Measurements from ENCODE around the gene GAL3ST1. TPM values are rescaled to one million over a fixed set of nuclear protein-coding genes. Genes with fewer than 3 reads are reported as not detected.

GAL3ST1 gene
- total RNA-seq, 1 experiment from 2014 or later = 2.1 TPM

GRCh38 chr22:30546616-30547015 is 27.8 kb downstream of the GAL3ST1 start, which contains the start of gene SEC14L6:
TSS of gene SEC14L6 (minus strand) at chr22:30546741. CDS start at chr22:30546682, 59 bp downstream.
- DNase-seq (ENCODE audit: low read depth, low spot score) (no peak), ATAC-seq (no peak)
- Histone ChIP-seq H3K9me3 (ENCODE audit: control insufficient read depth in 1 of 2, insufficient read depth in 1 of 2, low read depth in 1 of 2, low read length in 2 of 2) (no peaks in the 10 kb centered on the region), H3K79me2 (ENCODE audit: insufficient read depth, low read length) (no peaks in the 10 kb centered on the region), H3K9me2 (ENCODE audit: insufficient read depth) (no peaks in the 10 kb centered on the region), H3K9ac (ENCODE audit: low read length) (no peak within 1 kb of the TSS), H3K27ac (ENCODE audit: low read depth, low read length) (no peak within 1 kb of the TSS), H2AFZ (ENCODE audit: low read depth, low read length, poor library complexity, severe bottlenecking) (no peak within 1 kb of the TSS), H4K20me1 (ENCODE audit: insufficient read depth) (no peaks in the 10 kb centered on the region), H3K4me1 (ENCODE audit: control insufficient read depth in 1 of 2, insufficient read depth in 2 of 2, low read length in 2 of 2) (no peaks in the 10 kb centered on the region), H3K27me3 (ENCODE audit: insufficient read depth, low read length) (no peaks in the 10 kb centered on the region), H3K4me2 (ENCODE audit: low read length) (no peak within 1 kb of the TSS), H3K36me3 (ENCODE audit: control insufficient read depth in 1 of 2, insufficient read depth in 2 of 2, low read length in 2 of 2) (no peaks in the 10 kb centered on the region), H3K4me3 (replicated peaks in 1 of 2; ENCODE audit: low read depth in 1 of 2, low read length in 2 of 2) (no peak within 1 kb of the TSS)
- no TSS peak for BruUV-seq (replicated peaks)
- POLR2A ChIA-PET = no interaction called here
- intact Hi-C loops (cut with micrococcal nuclease) = no loop called here
- no peak for TF ChIP-seq EZH2phosphoT487 (IDR thresholded peaks at IDR 0.05; ENCODE audit: borderline replicate concordance)
- RAD21 ChIA-PET (ENCODE audit: low non-redundant PET in 1 of 2, low total read pairs in 2 of 2, uncharacterized antibody in 2 of 2, unreplicated experiment in 2 of 2) = no interaction called here
- CTCF ChIA-PET = no interaction called here

- no peaks in the 10 kb centered on the region for H3K9me2 ChIP-seq (ENCODE audit: insufficient read depth)
- H3K4me2 ChIP-seq (ENCODE audit: low read length) = no peak overlapping the region
- no peak overlapping the region for H2AFZ ChIP-seq (ENCODE audit: low read depth, low read length, poor library complexity, severe bottlenecking)
- H3K79me2 ChIP-seq (ENCODE audit: insufficient read depth, low read length) = no peaks in the 10 kb centered on the region
- H4K20me1 ChIP-seq (ENCODE audit: insufficient read depth) = no peaks in the 10 kb centered on the region
- TF ChIP-seq JUND (IDR thresholded peaks at IDR 0.05) (no peak), SRF (IDR thresholded peaks at IDR 0.05; ENCODE audit: low read depth) (no peak), FOSL1 (IDR thresholded peaks at IDR 0.05; ENCODE audit: low read depth) (no peak), SP1 (IDR thresholded peaks at IDR 0.05; ENCODE audit: low read depth) (no peak), CEBPB (IDR thresholded peaks at IDR 0.05; ENCODE audit: low read depth) (no peak), YY1 (IDR thresholded peaks at IDR 0.05; ENCODE audit: extremely low read depth, insufficient replicate concordance, low read depth, low read length) (no peak), EZH2phosphoT487 (IDR thresholded peaks at IDR 0.05; ENCODE audit: borderline replicate concordance) (no peak), MAX (IDR thresholded peaks at IDR 0.05) (no peak), ATF3 (IDR thresholded peaks at IDR 0.05) (no peak), ZFX (IDR thresholded peaks at IDR 0.05) (no peak), TCF7L2 (IDR thresholded peaks at IDR 0.05; ENCODE audit: borderline replicate concordance, extremely low read depth, insufficient read depth, insufficient read length) (no peak)
- no TSS peak for BruUV-seq (replicated peaks)
- H3K27me3 ChIP-seq (ENCODE audit: insufficient read depth, low read length) = no peaks in the 10 kb centered on the region
- H3K36me3 ChIP-seq (ENCODE audit: control insufficient read depth in 1 of 2, insufficient read depth in 2 of 2, low read length in 2 of 2) = no peaks in the 10 kb centered on the region
- no peaks in the 10 kb centered on the region for H3K9me3 ChIP-seq (ENCODE audit: control insufficient read depth in 1 of 2, insufficient read depth in 1 of 2, low read depth in 1 of 2, low read length in 2 of 2)
- no peak overlapping the region for H3K4me3 ChIP-seq (replicated peaks in 1 of 2; ENCODE audit: low read depth in 1 of 2, low read length in 2 of 2)
- ChIA-PET RAD21 (ENCODE audit: low non-redundant PET in 1 of 2, low total read pairs in 2 of 2, uncharacterized antibody in 2 of 2, unreplicated experiment in 2 of 2) (no interaction called here), POLR2A (no interaction called here), CTCF (no interaction called here)
- DNase-seq (ENCODE audit: low read depth, low spot score) (no peak), ATAC-seq (no peak)
- no peaks in the 10 kb centered on the region for H3K4me1 ChIP-seq (ENCODE audit: control insufficient read depth in 1 of 2, insufficient read depth in 2 of 2, low read length in 2 of 2)
- H3K27ac ChIP-seq (ENCODE audit: low read depth, low read length) = no peak overlapping the region
- intact Hi-C loops (cut with micrococcal nuclease) = no loop called here
- H3K9ac ChIP-seq (ENCODE audit: low read length) = no peak overlapping the region
Observed at GRCh38 chr22:30542811-30543188, 31.7 kb downstream of the GAL3ST1 start.
